B cell (primary cell): ENCODE results near the gene ZNF747. TPM values are rescaled to one million over a fixed set of nuclear protein-coding genes. Genes with fewer than 3 reads are reported as not detected.

ENCODE experiments used
- ATAC-seq: fragments of 200-7000 bp; cut with Tn5 transposase; one replicate; pipeline ENCODE4 v1.10.0; 2021; ENCODE audit warnings: low read depth, mild to moderate bottlenecking, moderate number of reproducible peaks, moderate library complexity
- CTCF ChIA-PET: fragments of 350-600 bp; sonication (Branson Sonifier 250); formaldehyde crosslinking; loops from one replicate; lab custom pipeline; 2021; ENCODE audit warnings: antibody characterized with exemption, inconsistent platforms; lab: Charles Lee
- POLR2A ChIA-PET: fragments of 350-600 bp; sonication (Branson Sonifier 250); formaldehyde crosslinking; loops from one replicate; lab custom pipeline; 2021; ENCODE audit warnings: antibody characterized with exemption; lab: Charles Lee
- DNase-seq: peaks from one replicate; pipeline ENCODE4 v3.0.0; 2013
- H2AFZ ChIP-seq: 2 replicates; pipeline ENCODE4 v1.6.1; 2012; ENCODE audit warnings: mild to moderate bottlenecking, low read depth, low read length; ENCODE audit not compliant: insufficient read depth, poor library complexity, severe bottlenecking
- H3K27ac ChIP-seq, 2 donors: 1 replicate in 1 of 2; 2 replicates in 1 of 2; pipeline ENCODE4 v1.5.1; 2012 to 2013; ENCODE audit warnings: low read length in 2 of 2, mild to moderate bottlenecking in 2 of 2, moderate library complexity in 1 of 2
- H3K27me3 ChIP-seq, 4 experiments: fragments of 200-600 bp in 1 of 4; sonication (generic) in 1 of 4; replicated peaks in 1 of 4; 1 replicate in 2 of 4; 2 replicates in 2 of 4; pipeline versions ENCODE4 v1.6.1 to v1.7.0; 2013 to 2016; ENCODE audit warnings: low read length in 3 of 4, mild to moderate bottlenecking in 2 of 4, mixed read lengths in 1 of 4, moderate library complexity in 1 of 4; ENCODE audit not compliant: insufficient read depth in 4 of 4, control insufficient read depth in 3 of 4; ENCODE audit errors: control extremely low read depth in 1 of 4
- H3K36me3 ChIP-seq, 2 experiments: replicated peaks in 1 of 2; 1 replicate in 1 of 2; 2 replicates in 1 of 2; pipeline versions ENCODE4 v1.6.1 to v1.7.1; 2013; ENCODE audit warnings: low read length in 1 of 2; ENCODE audit not compliant: insufficient read depth in 2 of 2, control insufficient read depth in 1 of 2; ENCODE audit errors: control extremely low read depth in 1 of 2, extremely low read depth in 1 of 2
- H3K4me1 ChIP-seq, 2 donors: fragments of 200-600 bp in 1 of 2; sonication (generic) in 1 of 2; 1 replicate in 1 of 2; 2 replicates in 1 of 2; pipeline versions ENCODE4 v1.5.1 to v1.6.1; 2013 to 2017; ENCODE audit warnings: low read length in 2 of 2; ENCODE audit not compliant: control insufficient read depth in 2 of 2, insufficient read depth in 2 of 2
- H3K4me2 ChIP-seq: replicated peaks from 2 replicates; pipeline ENCODE3; 2012; ENCODE audit warnings: mild to moderate bottlenecking, low read depth, low read length; ENCODE audit not compliant: poor library complexity, severe bottlenecking
- H3K4me3 ChIP-seq, 5 experiments: fragments of 200-600 bp in 1 of 5; sonication (generic) in 1 of 5; 1 replicate in 3 of 5; 2 replicates in 2 of 5; pipeline versions ENCODE4 v1.5.1 to v1.7.0; 2011 to 2016; ENCODE audit warnings: low read length in 4 of 5, mild to moderate bottlenecking in 4 of 5, low read depth in 2 of 5, control low read depth in 1 of 5, moderate library complexity in 1 of 5; ENCODE audit not compliant: insufficient read depth in 1 of 5; ENCODE audit errors: control extremely low read depth in 1 of 5, extremely low read depth in 1 of 5
- H3K79me2 ChIP-seq: fragments of 200-600 bp; sonication (generic); one replicate; pipeline ENCODE4 v1.6.0; 2016; ENCODE audit warnings: low read length; ENCODE audit not compliant: control insufficient read depth, insufficient read depth
- H3K9ac ChIP-seq: fragments of 200-600 bp; sonication (generic); 2 replicates; pipeline ENCODE4 v1.6.1; 2017; ENCODE audit warnings: mild to moderate bottlenecking, low read length, moderate library complexity
- H3K9me3 ChIP-seq, 3 donors: one replicate each; pipeline versions ENCODE4 v1.6.1 to v1.7.1; 2013; ENCODE audit warnings: low read length in 2 of 3; ENCODE audit not compliant: control insufficient read depth in 2 of 3, insufficient read depth in 1 of 3; ENCODE audit errors: control extremely low read depth in 1 of 3
- H4K20me1 ChIP-seq: 2 replicates; pipeline ENCODE4 v1.6.0; 2012; ENCODE audit warnings: mild to moderate bottlenecking, low read length; ENCODE audit not compliant: insufficient read depth, control insufficient read depth, poor library complexity, severe bottlenecking
- H3K27ac Mint-ChIP-seq: one replicate; pipeline ENCODE4 v1.8.0; 2021; ENCODE audit warnings: mixed read lengths
- H3K27me3 Mint-ChIP-seq: one replicate; pipeline ENCODE4 v1.8.0; 2021; ENCODE audit warnings: mixed read lengths
- H3K4me1 Mint-ChIP-seq: one replicate; pipeline ENCODE4 v1.8.0; 2021; ENCODE audit warnings: mixed read lengths
- H3K4me3 Mint-ChIP-seq: one replicate; pipeline ENCODE4 v1.8.0; 2021; ENCODE audit warnings: mixed read lengths
- H3K9me3 Mint-ChIP-seq: one replicate; pipeline ENCODE4 v1.8.0; 2022; ENCODE audit warnings: mixed read lengths; ENCODE audit not compliant: insufficient read depth
- EZH2 ChIP-seq: IDR thresholded peaks from 2 replicates; pipeline ENCODE4 v1.6.1; 2012; ENCODE audit warnings: borderline replicate concordance, low read depth, mild to moderate bottlenecking, moderate library complexity, low read length; ENCODE audit not compliant: insufficient read depth, poor library complexity, severe bottlenecking
- WGBS: methylation state at CpG from one replicate; pipeline ENCODE4 v1.1.5; 2013; ENCODE audit warnings: missing lambda C conversion rate; ENCODE audit not compliant: insufficient coverage; 5-methylcytosine and 5-hydroxymethylcytosine counted together
- intact Hi-C: fragments of 100-400 bp; cut with micrococcal nuclease; formaldehyde crosslinking; loops from one replicate; pipeline ENCODE4 v1.10.0; 2022
- polyA plus RNA-seq: library from polyadenylated mRNA; depleted of rRNA; stranded (reverse); fragments of >200 nt; gene quantifications from 2 replicates; pipeline ENCODE4 v1.2.3, GENCODE V29; 2012
- total RNA-seq, 2 donors: library from RNA; stranded (reverse); fragments of 120-200 nt in 1 of 2; gene quantifications; 1 replicate in 1 of 2; 2 replicates in 1 of 2; pipeline versions ENCODE4 v1.2.3 to v1.2.4, GENCODE V29; 2013 to 2022
- TF ChIP-seq, protein P1 (sequence below): fragments of 200-600 bp; IDR thresholded peaks from one replicate; pipeline ENCODE4 v1.8.0; 2022; ENCODE audit warnings: antibody characterized with exemption, mild to moderate bottlenecking

The ZNF747 gene
- total and polyA plus RNA-seq, 2 donors (not counting 1 experiment from before 2014, with no cell fraction given), result 9.7 to 17.3 TPM

DNA sequence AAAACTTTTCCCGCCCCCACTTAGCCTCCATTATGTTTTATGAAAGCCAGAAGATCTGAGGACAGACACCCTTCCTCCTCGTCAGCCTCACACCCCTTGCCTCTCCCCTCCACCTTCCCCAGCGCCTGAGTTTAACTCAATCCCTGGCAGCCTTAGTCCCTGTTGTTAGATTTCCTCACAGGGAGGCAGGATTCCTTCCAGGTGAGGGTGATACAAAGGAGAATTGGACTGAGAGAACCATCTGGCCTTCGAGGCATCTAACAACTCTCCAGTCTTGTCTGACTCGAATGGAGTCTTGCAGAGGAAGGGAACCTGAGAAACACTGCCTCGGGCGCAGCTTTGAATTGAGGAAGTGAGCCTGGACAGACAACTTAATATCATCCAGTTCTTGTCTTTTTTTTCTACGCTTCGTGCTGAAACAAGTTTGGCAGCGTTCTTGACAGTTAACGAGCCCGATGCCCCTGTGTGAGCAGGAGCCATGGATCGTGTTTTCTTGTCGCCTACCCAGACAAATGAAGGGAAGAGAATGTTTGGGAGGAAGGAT, 7.0 kb downstream of the ZNF747 start:
- Histone ChIP-seq H3K4me2 (peak overlapping the region; percentile 78), H3K4me1 (peaks cover 13 to 30% of the 10 kb centered on the region in 2 donors), H3K27me3 (no peaks in the 10 kb centered on the region), H3K27ac (peak overlapping the region; percentile 87 to 89), H4K20me1 (no peaks in the 10 kb centered on the region), H3K9me3 (no peaks in the 10 kb centered on the region), H3K36me3 (peaks cover 0 to 5% of the 10 kb centered on the region in 2 experiments), H3K9ac (peak overlapping the region; percentile 94), H3K4me3 (peak overlapping the region; percentile 59 to 97 (median 82)), H2AFZ (peak overlapping the region; percentile 95), H3K79me2 (peaks cover 15% of the 10 kb centered on the region)
- 1% methylated on average over 12 of the region's 14 CpGs for WGBS
- TF ChIP-seq, protein P1, sequence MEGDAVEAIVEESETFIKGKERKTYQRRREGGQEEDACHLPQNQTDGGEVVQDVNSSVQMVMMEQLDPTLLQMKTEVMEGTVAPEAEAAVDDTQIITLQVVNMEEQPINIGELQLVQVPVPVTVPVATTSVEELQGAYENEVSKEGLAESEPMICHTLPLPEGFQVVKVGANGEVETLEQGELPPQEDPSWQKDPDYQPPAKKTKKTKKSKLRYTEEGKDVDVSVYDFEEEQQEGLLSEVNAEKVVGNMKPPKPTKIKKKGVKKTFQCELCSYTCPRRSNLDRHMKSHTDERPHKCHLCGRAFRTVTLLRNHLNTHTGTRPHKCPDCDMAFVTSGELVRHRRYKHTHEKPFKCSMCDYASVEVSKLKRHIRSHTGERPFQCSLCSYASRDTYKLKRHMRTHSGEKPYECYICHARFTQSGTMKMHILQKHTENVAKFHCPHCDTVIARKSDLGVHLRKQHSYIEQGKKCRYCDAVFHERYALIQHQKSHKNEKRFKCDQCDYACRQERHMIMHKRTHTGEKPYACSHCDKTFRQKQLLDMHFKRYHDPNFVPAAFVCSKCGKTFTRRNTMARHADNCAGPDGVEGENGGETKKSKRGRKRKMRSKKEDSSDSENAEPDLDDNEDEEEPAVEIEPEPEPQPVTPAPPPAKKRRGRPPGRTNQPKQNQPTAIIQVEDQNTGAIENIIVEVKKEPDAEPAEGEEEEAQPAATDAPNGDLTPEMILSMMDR, result no peak
- no peak for TF ChIP-seq EZH2
- peak overlapping the region; percentile 88 for H3K4me3 Mint-ChIP-seq
- DNase-seq (peak; percentile 87), ATAC-seq (peak; percentile 25)
- H3K9me3 Mint-ChIP-seq, result no peaks in the 10 kb centered on the region
- peaks cover 20% of the 10 kb centered on the region for H3K4me1 Mint-ChIP-seq
- intact Hi-C loops, result loop anchor here (1.0 to 5.0 kb wide), 14 partner anchors 8 to 435 kb away; partner anchors contain the start of genes DCTPP1, FBRS, ITGAL and SEPHS2
- no peaks in the 10 kb centered on the region for H3K27me3 Mint-ChIP-seq
- H3K27ac Mint-ChIP-seq, result peak overlapping the region; percentile 96
- POLR2A ChIA-PET, result interaction anchor here (0.6 to 2.4 kb wide), 17 partner anchors 8 to 462 kb away, joined by 3 to 12 read pairs (median 4); partner anchors contain the start of genes ALDOA, DCTPP1, SEPHS2 and SEPTIN1
- CTCF ChIA-PET, result interaction anchor here (0.6 to 1.7 kb wide), 11 partner anchors 8 to 118 kb away, joined by 3 to 8 read pairs (median 4); partner anchors contain the start of genes DCTPP1, ITGAL and ZNF764
